ENCODE measurements around the gene PMM2.

PMM2 gene

GRCh38 chr16:8863594-8864424, 66.2 kb downstream of the PMM2 start:
- TF ChIP-seq, protein P1, sequence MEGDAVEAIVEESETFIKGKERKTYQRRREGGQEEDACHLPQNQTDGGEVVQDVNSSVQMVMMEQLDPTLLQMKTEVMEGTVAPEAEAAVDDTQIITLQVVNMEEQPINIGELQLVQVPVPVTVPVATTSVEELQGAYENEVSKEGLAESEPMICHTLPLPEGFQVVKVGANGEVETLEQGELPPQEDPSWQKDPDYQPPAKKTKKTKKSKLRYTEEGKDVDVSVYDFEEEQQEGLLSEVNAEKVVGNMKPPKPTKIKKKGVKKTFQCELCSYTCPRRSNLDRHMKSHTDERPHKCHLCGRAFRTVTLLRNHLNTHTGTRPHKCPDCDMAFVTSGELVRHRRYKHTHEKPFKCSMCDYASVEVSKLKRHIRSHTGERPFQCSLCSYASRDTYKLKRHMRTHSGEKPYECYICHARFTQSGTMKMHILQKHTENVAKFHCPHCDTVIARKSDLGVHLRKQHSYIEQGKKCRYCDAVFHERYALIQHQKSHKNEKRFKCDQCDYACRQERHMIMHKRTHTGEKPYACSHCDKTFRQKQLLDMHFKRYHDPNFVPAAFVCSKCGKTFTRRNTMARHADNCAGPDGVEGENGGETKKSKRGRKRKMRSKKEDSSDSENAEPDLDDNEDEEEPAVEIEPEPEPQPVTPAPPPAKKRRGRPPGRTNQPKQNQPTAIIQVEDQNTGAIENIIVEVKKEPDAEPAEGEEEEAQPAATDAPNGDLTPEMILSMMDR (IDR thresholded peaks at IDR 0.05; ENCODE audit: control insufficient read depth, extremely low read depth, insufficient read depth), result no peak
- H3K4me3 ChIP-seq (ENCODE audit: low read depth, low read length), result no peak overlapping the region
- DNase-seq (ENCODE audit: low read depth), result no peak

- DNase-seq (ENCODE audit: low read depth), result no peak
- H3K4me3 ChIP-seq (ENCODE audit: low read depth, low read length), result no peak overlapping the region
- TF ChIP-seq, protein P1 (IDR thresholded peaks at IDR 0.05; ENCODE audit: control insufficient read depth, extremely low read depth, insufficient read depth), result no peak
These were observed 67.0 kb downstream of the PMM2 start for GRCh38 chr16:8864480-8865110.

DNA sequence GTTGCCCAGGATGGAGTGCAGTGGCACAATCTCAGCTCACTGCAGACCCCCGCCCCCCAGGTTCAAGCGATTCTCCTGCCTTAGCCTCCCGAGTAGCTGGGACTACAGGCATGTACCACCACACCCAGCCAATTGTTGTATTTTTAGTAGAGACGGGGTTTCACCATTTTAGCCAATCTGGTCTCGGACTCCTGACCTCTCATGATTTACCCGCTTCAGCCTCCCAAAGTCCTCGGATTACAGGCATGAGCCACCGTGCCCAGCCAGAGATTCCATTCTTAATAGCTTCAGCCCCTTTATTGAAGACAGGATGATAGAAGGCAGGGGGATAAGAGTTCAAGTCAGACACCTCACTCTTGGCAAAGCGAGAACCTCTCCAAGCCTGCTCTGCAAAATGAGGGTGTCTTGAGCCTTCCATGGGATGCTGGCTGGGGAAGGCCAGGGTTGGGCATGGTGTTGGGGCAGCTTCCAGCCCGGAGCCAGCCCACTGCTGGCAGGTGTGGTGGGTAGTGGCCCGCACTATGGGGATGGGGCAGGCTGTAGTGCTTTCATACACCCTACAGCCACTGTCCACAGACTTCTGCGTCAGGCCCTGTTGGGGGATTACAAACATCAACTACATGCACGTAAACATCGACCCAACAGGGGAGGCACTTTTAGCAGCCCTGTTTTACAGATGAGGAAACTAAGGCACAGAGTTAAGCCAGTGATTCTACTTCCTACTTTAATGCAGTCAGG, 67.7 kb downstream of the PMM2 start:
- TF ChIP-seq, protein P1 (IDR thresholded peaks at IDR 0.05; ENCODE audit: control insufficient read depth, extremely low read depth, insufficient read depth), result no peak
- H3K4me3 ChIP-seq (ENCODE audit: low read depth, low read length), result no peak overlapping the region
- DNase-seq (ENCODE audit: low read depth), result no peak

DNA sequence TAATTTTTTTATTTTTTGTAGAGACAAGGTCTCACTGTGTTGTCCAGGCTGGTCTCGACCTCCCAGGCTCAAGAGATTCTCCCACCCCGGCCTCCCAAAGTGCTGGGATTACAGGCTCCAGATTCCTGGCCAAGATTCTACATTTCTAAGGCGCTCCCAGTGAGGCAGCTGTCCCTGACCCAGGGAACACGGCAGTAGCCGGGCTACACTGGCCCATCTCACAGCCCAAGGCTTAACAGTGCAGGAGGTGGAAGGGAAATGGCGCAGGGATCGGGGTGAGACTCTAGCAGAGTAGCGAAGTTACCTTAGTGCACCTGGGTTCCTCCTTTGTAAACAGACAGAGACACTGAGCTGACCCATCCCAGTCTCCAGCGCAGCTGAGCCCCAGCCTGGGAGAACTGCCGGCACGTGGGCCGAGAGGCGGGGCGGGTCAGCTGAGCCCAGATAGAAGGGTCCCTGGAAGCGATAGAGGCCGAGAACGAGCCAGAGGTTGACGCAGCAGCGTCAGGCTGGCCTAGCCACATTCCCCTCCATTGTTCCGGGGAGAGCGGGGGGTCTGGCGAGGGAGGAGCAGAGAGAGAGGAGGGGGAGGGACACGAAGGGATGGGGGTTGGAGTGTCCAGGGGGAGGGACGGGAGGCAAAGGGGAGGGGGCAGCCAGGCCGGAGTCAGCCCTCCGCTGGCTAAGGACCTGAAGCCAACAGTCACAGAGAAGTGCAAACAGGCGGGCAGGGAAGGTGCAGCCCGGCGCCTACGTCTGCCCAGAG, 68.7 kb downstream of the PMM2 start:
- peak overlapping the region; percentile 78 for H3K4me3 ChIP-seq (ENCODE audit: low read depth, low read length)
- TF ChIP-seq, protein P1 (IDR thresholded peaks at IDR 0.05; ENCODE audit: control insufficient read depth, extremely low read depth, insufficient read depth), result no peak
- DNase-seq (ENCODE audit: low read depth), result peak; percentile 37

DNA sequence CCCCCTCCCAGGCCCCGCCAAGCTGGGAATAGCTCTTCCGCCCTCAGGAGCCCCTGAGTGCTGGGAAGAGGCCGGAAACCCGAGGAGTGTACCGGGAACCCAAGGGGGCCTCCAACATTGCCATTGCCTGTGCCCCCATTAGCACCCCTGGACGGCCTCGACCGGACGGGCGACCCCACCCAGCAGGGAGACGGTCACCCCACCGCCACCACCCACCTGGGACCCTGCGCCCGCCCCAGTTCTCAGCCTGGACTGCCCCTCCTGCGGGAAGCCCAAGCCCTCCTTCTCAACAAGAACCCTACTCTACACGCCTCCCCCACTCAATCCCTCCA, 69.2 kb downstream of the PMM2 start:
- TF ChIP-seq, protein P1 (IDR thresholded peaks at IDR 0.05; ENCODE audit: control insufficient read depth, extremely low read depth, insufficient read depth), result no peak
- peak overlapping the region; percentile 78 for H3K4me3 ChIP-seq (ENCODE audit: low read depth, low read length)
- no peak for DNase-seq (ENCODE audit: low read depth)

DNA sequence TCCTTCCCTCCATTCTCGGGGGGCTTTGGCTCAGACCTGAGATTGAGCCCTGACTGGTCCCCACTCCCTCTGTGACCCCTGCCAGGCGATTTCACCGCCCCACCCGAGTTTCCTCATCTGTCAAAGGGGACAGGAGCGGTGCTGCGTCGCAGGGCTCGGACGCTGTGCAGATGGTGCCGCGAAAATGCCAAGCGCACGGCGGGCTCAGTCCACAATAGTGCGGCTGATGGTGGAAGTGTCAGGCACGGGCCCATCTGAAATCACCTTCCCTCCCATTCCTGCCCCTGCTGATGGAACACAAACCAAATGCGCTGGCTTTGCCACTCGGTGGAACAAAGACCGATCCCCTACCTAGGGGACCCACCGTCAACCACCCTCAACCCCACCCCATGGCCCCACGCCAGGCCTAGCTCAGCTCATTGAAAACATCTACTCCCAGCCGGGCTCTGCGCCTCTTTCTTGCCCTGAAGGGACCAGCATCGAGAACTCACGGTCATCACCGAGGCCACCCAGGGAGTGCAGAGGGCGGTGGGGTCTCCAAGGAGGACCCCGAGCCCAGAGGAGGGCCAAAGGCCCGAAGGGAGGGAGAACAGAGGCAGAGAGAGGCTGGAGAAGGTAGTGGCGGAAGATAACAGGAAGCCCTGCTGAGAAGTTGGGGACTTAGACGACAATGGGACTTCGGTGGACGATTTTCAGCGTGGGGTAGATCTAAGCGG, 69.7 kb downstream of the PMM2 start:
- no peak for DNase-seq (ENCODE audit: low read depth)
- TF ChIP-seq, protein P1 (IDR thresholded peaks at IDR 0.05; ENCODE audit: control insufficient read depth, extremely low read depth, insufficient read depth), result no peak
- peak overlapping the region; percentile 78 for H3K4me3 ChIP-seq (ENCODE audit: low read depth, low read length)

Data from LNCaP clone FGC (cell line).